ENCODE data around the gene KCNK5. TPM values are rescaled to one million over a fixed set of nuclear protein-coding genes. Genes with fewer than 3 reads are reported as not detected.
A peak's percentile ranks its signal among the peaks of the same experiment; 100 is the strongest.

Gene KCNK5
- total and polyA plus RNA-seq, 4 donors: 3.7 to 19.1 (median 7.5) TPM

GRCh38 chr6:39214846-39215639 is 14.2 kb downstream of the KCNK5 start (continued):
- TF ChIP-seq MAX (IDR thresholded peaks at IDR 0.05): peak; percentile 58
- TF ChIP-seq CTCF (IDR thresholded peaks at IDR 0.05; ENCODE audit: low read depth, low read length, missing input control): no peak
- no peak for TF ChIP-seq ATF3 (IDR thresholded peaks at IDR 0.05)
- peak; percentile 18 to 37 for TF ChIP-seq RAD21 (IDR thresholded peaks at IDR 0.05)
- peak in 1 of 2 donors; percentile 34 for TF ChIP-seq JUND (IDR thresholded peaks at IDR 0.05)
- peak; percentile 65 to 75 for TF ChIP-seq RXRA (IDR thresholded peaks at IDR 0.05)
- TF ChIP-seq GABPA (IDR thresholded peaks at IDR 0.05 in 1 of 2, conservative IDR thresholded peaks at IDR 0.05 in 1 of 2): no peak

DNA sequence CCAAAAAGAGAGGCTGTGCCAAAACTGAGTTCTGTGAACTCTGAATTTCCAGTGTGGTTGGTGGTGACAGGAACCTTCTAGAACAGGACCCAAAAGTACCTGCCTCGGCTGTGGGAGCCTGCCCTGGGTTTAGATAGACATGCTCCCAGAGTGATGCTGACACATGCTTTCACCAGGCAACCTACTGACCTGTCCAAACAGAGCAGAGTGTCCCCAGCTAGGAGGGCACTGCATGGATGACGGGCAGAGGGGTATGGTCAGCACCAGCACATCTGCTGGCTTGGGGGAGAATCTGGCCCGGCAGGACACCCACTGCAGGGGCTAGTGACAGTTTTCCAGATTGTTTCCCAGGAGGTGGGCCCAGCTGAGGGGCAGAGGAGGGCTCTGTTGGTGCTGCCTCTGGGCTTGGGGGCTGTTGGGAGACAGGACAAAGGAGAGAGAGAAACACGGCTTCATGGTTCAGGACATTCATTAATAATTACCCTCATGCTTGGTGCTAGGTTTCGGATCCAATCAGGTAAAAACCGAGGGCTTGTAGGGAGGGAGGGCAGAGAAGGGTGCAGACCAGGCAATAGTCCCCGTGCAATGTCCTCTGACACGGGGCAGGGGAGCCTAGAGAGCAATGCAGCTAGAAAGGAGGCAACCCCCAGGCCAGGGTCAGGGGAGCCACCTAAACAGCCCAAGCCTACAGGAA is 15.0 kb downstream of the KCNK5 start:
- Histone ChIP-seq H3K9me3 (ENCODE audit: control insufficient read depth in 4 of 4, low read length in 3 of 4) (no peaks in the 10 kb centered on the region), H3K27me3 (ENCODE audit: control insufficient read depth in 4 of 4, insufficient read depth in 4 of 4, low read length in 3 of 4) (no peaks in the 10 kb centered on the region), H3K4me1 (ENCODE audit: control insufficient read depth in 4 of 4, insufficient read depth in 4 of 4, low read length in 3 of 4) (peaks cover 19 to 87% (median 80%) of the 10 kb centered on the region in 4 donors), H3K27ac (ENCODE audit: low read depth in 1 of 2, low read length in 2 of 2) (peak overlapping the region; percentile 76 to 90), H3K4me3 (ENCODE audit: low read depth in 1 of 3, low read length in 3 of 3) (no peak overlapping the region), H3K36me3 (ENCODE audit: control insufficient read depth in 4 of 4, insufficient read depth in 3 of 4, low read depth in 1 of 4, low read length in 3 of 4) (no peaks in the 10 kb centered on the region), H3K9ac (ENCODE audit: low read depth in 1 of 2, low read length in 2 of 2) (peak overlapping the region in 1 of 2 donors; percentile 49)
- peak; percentile 45 for DNase-seq (ENCODE audit: low spot score)
- WGBS: 34% methylated on average over 8 of the region's 8 CpGs
- TF ChIP-seq RAD21 (IDR thresholded peaks at IDR 0.05) (no peak), TAF1 (conservative IDR thresholded peaks at IDR 0.05) (no peak), FOXA1 (IDR thresholded peaks at IDR 0.05) (no peak), JUND (IDR thresholded peaks at IDR 0.05) (peak; percentile 15 to 52), FOXA2 (IDR thresholded peaks at IDR 0.05) (peak; percentile 53), RXRA (IDR thresholded peaks at IDR 0.05) (peak; percentile 82 to 84), MAX (IDR thresholded peaks at IDR 0.05) (peak; percentile 99), EGR1 (IDR thresholded peaks at IDR 0.05; ENCODE audit: low read depth in 2 of 2) (no peak), HNF4A (conservative IDR thresholded peaks at IDR 0.05) (peak; percentile 65 to 66), HNF4G (IDR thresholded peaks at IDR 0.05) (no peak), ATF3 (IDR thresholded peaks at IDR 0.05) (no peak), SP1 (IDR thresholded peaks at IDR 0.05) (peak; percentile 95), REST (IDR thresholded peaks at IDR 0.05) (peak; percentile 71), YY1 (IDR thresholded peaks at IDR 0.05) (peak; percentile 76), CTCF (IDR thresholded peaks at IDR 0.05; ENCODE audit: low read depth, low read length, missing input control) (no peak), GABPA (IDR thresholded peaks at IDR 0.05 in 1 of 2, conservative IDR thresholded peaks at IDR 0.05 in 1 of 2) (no peak), NR2F2 (IDR thresholded peaks at IDR 0.05) (peak; percentile 29)
- TF ChIP-seq, protein P1, sequence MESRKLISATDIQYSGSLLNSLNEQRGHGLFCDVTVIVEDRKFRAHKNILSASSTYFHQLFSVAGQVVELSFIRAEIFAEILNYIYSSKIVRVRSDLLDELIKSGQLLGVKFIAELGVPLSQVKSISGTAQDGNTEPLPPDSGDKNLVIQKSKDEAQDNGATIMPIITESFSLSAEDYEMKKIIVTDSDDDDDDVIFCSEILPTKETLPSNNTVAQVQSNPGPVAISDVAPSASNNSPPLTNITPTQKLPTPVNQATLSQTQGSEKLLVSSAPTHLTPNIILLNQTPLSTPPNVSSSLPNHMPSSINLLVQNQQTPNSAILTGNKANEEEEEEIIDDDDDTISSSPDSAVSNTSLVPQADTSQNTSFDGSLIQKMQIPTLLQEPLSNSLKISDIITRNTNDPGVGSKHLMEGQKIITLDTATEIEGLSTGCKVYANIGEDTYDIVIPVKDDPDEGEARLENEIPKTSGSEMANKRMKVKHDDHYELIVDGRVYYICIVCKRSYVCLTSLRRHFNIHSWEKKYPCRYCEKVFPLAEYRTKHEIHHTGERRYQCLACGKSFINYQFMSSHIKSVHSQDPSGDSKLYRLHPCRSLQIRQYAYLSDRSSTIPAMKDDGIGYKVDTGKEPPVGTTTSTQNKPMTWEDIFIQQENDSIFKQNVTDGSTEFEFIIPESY (IDR thresholded peaks at IDR 0.05): peak; percentile 62
